OCI-LY1 (cell line): Measurements from ENCODE around the gene CCDC33.

Experiments used
- H2AFZ ChIP-seq: fragments of 200-600 bp; sonication (generic), shearing (Covaris generic); 2 replicates; pipeline ENCODE4 v1.6.0; 2014; ENCODE audit warnings: antibody characterized with exemption, mild to moderate bottlenecking, low read length
- H3F3A ChIP-seq: fragments of 200-600 bp; sonication (generic), shearing (Covaris generic); 2 replicates; pipeline ENCODE4 v1.6.0; 2014; ENCODE audit warnings: mild to moderate bottlenecking, antibody characterized with exemption, low read length, moderate library complexity; ENCODE audit not compliant: insufficient read depth
- H3K27ac ChIP-seq: fragments of 200-600 bp; sonication (generic); 2 replicates; pipeline ENCODE4 v1.5.1; 2014; ENCODE audit warnings: low read length, mixed run types, mild to moderate bottlenecking, low read depth; ENCODE audit not compliant: poor library complexity, severe bottlenecking
- H3K27me3 ChIP-seq: fragments of 200-600 bp; sonication (generic); 2 replicates; pipeline ENCODE4 v1.6.0; 2014; ENCODE audit warnings: antibody characterized with exemption, mild to moderate bottlenecking, low read length, moderate library complexity; ENCODE audit not compliant: insufficient read depth
- H3K36me3 ChIP-seq: fragments of 200-600 bp; sonication (generic); 2 replicates; pipeline ENCODE4 v1.6.1; 2014; ENCODE audit warnings: mild to moderate bottlenecking, antibody characterized with exemption, low read length, moderate library complexity, mixed read lengths; ENCODE audit not compliant: insufficient read depth
- H3K4me1 ChIP-seq: fragments of 200-600 bp; sonication (generic); 2 replicates; pipeline ENCODE4 v1.5.1; 2014; ENCODE audit warnings: mild to moderate bottlenecking, low read length, moderate library complexity; ENCODE audit not compliant: insufficient read depth, severe bottlenecking
- H3K4me2 ChIP-seq: fragments of 200-600 bp; sonication (generic), shearing (Covaris generic); 2 replicates; pipeline ENCODE4 v1.6.1; 2014; ENCODE audit warnings: low read length
- H3K4me3 ChIP-seq: fragments of 200-600 bp; sonication (generic); 2 replicates; pipeline ENCODE4 v1.5.1; 2014; ENCODE audit warnings: low read length, low read depth, mild to moderate bottlenecking, mixed read lengths; ENCODE audit not compliant: poor library complexity, severe bottlenecking
- H3K79me2 ChIP-seq: fragments of 200-600 bp; shearing (Covaris generic); 2 replicates; pipeline ENCODE4 v1.6.1; 2016; ENCODE audit warnings: mixed run types, low read length, mixed read lengths; ENCODE audit not compliant: insufficient read depth
- H3K9ac ChIP-seq: fragments of 200-600 bp; sonication (generic), shearing (Covaris generic); 2 replicates; pipeline ENCODE4 v1.6.1; 2014; ENCODE audit warnings: mild to moderate bottlenecking, low read length, mixed read lengths
- H3K9me2 ChIP-seq: fragments of 200-600 bp; sonication (generic), shearing (Covaris generic); 2 replicates; pipeline ENCODE4 v1.6.1; 2014; ENCODE audit warnings: low read depth, mild to moderate bottlenecking, low read length, mixed read lengths
- H3K9me3 ChIP-seq: fragments of 200-600 bp; shearing (Covaris generic); 2 replicates; pipeline ENCODE4 v1.6.1; 2014; ENCODE audit warnings: low read length, mixed read lengths
- H4K20me1 ChIP-seq: fragments of 200-600 bp; sonication (generic), shearing (Covaris generic); 2 replicates; pipeline ENCODE4 v1.6.0; 2016; ENCODE audit warnings: mild to moderate bottlenecking, low read length; ENCODE audit not compliant: insufficient read depth
- CTCF ChIP-seq: fragments of 200-600 bp; sonication (generic), shearing (Covaris generic); IDR thresholded peaks from 2 replicates; pipeline ENCODE4 v1.5.1; 2017; ENCODE audit warnings: mild to moderate bottlenecking, antibody characterized with exemption, low read length, moderate library complexity, mixed read lengths
- EZH2 ChIP-seq: fragments of 200-600 bp; sonication (generic), shearing (Covaris generic); IDR thresholded peaks from 2 replicates; pipeline ENCODE4 v1.8.0; 2017; ENCODE audit warnings: borderline replicate concordance, mixed run types, mild to moderate bottlenecking, antibody characterized with exemption, low read length, moderate library complexity, mixed read lengths

CCDC33 gene

DNA sequence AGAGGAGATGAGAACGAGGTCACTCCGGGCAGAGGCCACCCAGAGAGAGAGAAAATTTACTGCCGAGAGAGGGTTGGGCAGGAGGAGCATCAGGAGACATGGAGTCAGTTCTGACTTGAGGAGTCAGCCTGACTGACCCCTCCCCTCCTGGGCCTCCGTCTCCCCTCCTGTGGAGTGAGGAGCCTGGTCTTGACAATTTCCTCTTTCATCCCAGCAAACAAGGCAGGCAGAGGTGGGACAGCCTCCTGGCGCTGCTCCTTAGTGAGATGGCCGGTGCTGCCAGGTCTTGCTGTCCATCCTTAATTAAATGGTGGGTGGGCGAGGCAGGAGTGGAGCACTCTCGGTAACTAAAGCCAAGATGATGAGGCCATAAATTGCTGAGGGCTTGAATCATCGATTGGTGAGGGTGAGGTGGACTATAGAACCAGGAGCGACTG lies 70.7 kb downstream of the CCDC33 start:
- Histone ChIP-seq H3K4me3 (no peak overlapping the region), H3K27ac (no peak overlapping the region), H3K4me2 (no peak overlapping the region), H2AFZ (no peak overlapping the region), H3K36me3 (no peaks in the 10 kb centered on the region), H3K9me3 (no peaks in the 10 kb centered on the region), H3F3A (no peaks in the 10 kb centered on the region), H4K20me1 (no peaks in the 10 kb centered on the region), H3K79me2 (no peaks in the 10 kb centered on the region), H3K27me3 (no peaks in the 10 kb centered on the region; the same call in 1 of the 2 replicates), H3K9me2 (no peaks in the 10 kb centered on the region), H3K9ac (no peak overlapping the region), H3K4me1 (no peaks in the 10 kb centered on the region)
- TF ChIP-seq CTCF (no peak), EZH2 (no peak)

- Histone ChIP-seq H3K9me2 (no peaks in the 10 kb centered on the region), H3F3A (no peaks in the 10 kb centered on the region), H4K20me1 (no peaks in the 10 kb centered on the region), H3K27ac (no peak overlapping the region), H3K9ac (no peak overlapping the region), H3K27me3 (no peaks in the 10 kb centered on the region; the same call in 1 of the 2 replicates), H3K36me3 (no peaks in the 10 kb centered on the region), H3K4me2 (no peak overlapping the region), H3K79me2 (no peaks in the 10 kb centered on the region), H3K4me3 (no peak overlapping the region), H3K4me1 (no peaks in the 10 kb centered on the region), H3K9me3 (no peaks in the 10 kb centered on the region), H2AFZ (no peak overlapping the region)
- TF ChIP-seq EZH2, result no peak
- peak; percentile 58 for TF ChIP-seq CTCF
These were observed 72.0 kb downstream of the CCDC33 start for GRCh38 chr15:74307827-74308811.

DNA sequence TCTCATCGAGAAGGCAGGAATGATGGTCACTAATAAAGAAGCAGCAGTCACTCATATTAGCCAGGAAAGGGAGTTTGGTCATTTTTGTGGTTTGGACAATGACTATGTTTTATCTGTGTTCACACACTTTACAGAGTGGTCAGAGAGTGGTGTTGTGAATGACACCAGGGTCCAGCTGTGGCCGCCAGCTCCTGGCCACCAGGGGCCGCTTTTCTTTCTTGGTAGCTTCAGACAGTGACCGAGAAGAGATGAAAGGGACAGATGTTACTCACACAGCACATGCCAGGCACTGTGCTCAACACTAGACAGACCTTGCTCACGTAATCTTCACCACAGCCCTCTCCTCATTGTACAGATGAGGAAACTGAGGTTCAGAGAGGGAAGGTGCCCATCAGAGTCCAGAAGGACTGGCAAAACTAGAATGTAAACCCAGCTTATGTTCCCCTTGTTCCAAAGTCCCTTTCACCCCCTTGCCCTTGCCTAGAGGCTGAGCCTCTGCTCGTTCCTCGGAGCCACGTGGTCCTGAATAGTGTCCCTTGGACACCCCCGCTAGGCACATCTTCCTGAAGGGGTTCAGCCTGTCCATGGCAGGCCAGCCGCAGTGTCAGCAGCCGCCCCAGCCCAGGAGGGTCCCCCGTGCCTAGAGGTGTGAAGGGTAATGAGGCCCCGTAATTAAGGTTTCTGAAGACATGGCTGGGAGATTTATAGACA lies 75.8 kb downstream of the CCDC33 start:
- H3K27me3 ChIP-seq, result no peaks in the 10 kb centered on the region; the same call in 1 of the 2 replicates
- H2AFZ ChIP-seq, result no peak overlapping the region
- no peak overlapping the region for H3K4me2 ChIP-seq
- H3K9ac ChIP-seq, result no peak overlapping the region
- H3K9me2 ChIP-seq, result no peaks in the 10 kb centered on the region
- no peak overlapping the region for H3K27ac ChIP-seq
- no peak overlapping the region for H3K4me3 ChIP-seq
- H3K79me2 ChIP-seq, result no peaks in the 10 kb centered on the region
- no peaks in the 10 kb centered on the region for H4K20me1 ChIP-seq
- H3K36me3 ChIP-seq, result no peaks in the 10 kb centered on the region
- H3F3A ChIP-seq, result no peaks in the 10 kb centered on the region
- H3K4me1 ChIP-seq, result no peaks in the 10 kb centered on the region
- TF ChIP-seq CTCF, result peak; percentile 21; the same call in 1 of the 2 replicates
- no peak for TF ChIP-seq EZH2
- H3K9me3 ChIP-seq, result no peaks in the 10 kb centered on the region
